Activated CD4-positive, alpha-beta memory T cell treated with anti-CD3 and anti-CD28 coated beads, Interleukin-2, amount 10 ng/mL, durations not matched to agents 7 days and 5 days (primary cell): ENCODE measurements around the gene PFDN1. TPM values are rescaled to one million over a fixed set of nuclear protein-coding genes. Genes with fewer than 3 reads are reported as not detected.

ENCODE experiments used
- CTCF ChIA-PET: fragments of 350-600 bp; sonication (Branson Sonifier 250); formaldehyde crosslinking; loops from one replicate; lab custom pipeline; 2021; ENCODE audit warnings: antibody characterized with exemption, inconsistent platforms; lab: Charles Lee
- POLR2A ChIA-PET: fragments of 350-600 bp; sonication (Branson Sonifier 250); formaldehyde crosslinking; loops from one replicate; lab custom pipeline; 2021; ENCODE audit warnings: antibody characterized with exemption; lab: Charles Lee
- DNase-seq: peaks from one replicate; pipeline ENCODE4 v3.0.0-alpha.2; 2020
- H3K27ac Mint-ChIP-seq: one replicate; pipeline ENCODE4 v1.8.0; 2021; ENCODE audit warnings: mild to moderate bottlenecking, mixed read lengths
- H3K27me3 Mint-ChIP-seq: one replicate; pipeline ENCODE4 v1.8.0; 2021; ENCODE audit warnings: mixed read lengths
- H3K36me3 Mint-ChIP-seq: one replicate; pipeline ENCODE4 v1.8.0; 2021; ENCODE audit warnings: low read depth, mixed read lengths
- H3K4me1 Mint-ChIP-seq: one replicate; pipeline ENCODE4 v1.8.0; 2021; ENCODE audit warnings: mixed read lengths
- H3K4me3 Mint-ChIP-seq: one replicate; pipeline ENCODE4 v1.8.0; 2021; ENCODE audit warnings: mild to moderate bottlenecking, mixed read lengths
- H3K9me3 Mint-ChIP-seq: one replicate; pipeline ENCODE4 v1.8.0; 2021; ENCODE audit warnings: mixed read lengths
- total RNA-seq, 2 experiments: library from RNA; stranded (reverse); gene quantifications; one replicate each; pipeline ENCODE4 v1.2.3, GENCODE V29; 2021

The PFDN1 gene
- total RNA-seq, 2 experiments from 2014 or later, result 52.3 to 55.8 TPM

GRCh38 chr5:140266471-140267200 is 36.3 kb downstream of the PFDN1 start:
- no peaks in the 10 kb centered on the region for H3K9me3 Mint-ChIP-seq
- H3K4me1 Mint-ChIP-seq, result peaks cover 50% of the 10 kb centered on the region
- POLR2A ChIA-PET, result interaction anchor here (0.6 kb wide), 1 partner anchor 19 kb away, joined by 3 read pairs; no protein-coding TSS in a partner anchor
- no peak for DNase-seq
- peaks cover 29% of the 10 kb centered on the region for H3K36me3 Mint-ChIP-seq
- no peaks in the 10 kb centered on the region for H3K27me3 Mint-ChIP-seq
- no peak overlapping the region for H3K4me3 Mint-ChIP-seq
- H3K27ac Mint-ChIP-seq, result no peak overlapping the region
- CTCF ChIA-PET, result interaction anchor here (1.0 to 1.3 kb wide), 2 partner anchors 22 to 85 kb away, joined by 3 to 4 read pairs; no protein-coding TSS in a partner anchor

- Mint-ChIP-seq H3K27ac (no peak overlapping the region), H3K9me3 (no peaks in the 10 kb centered on the region), H3K4me3 (no peak overlapping the region), H3K36me3 (peaks cover 29% of the 10 kb centered on the region), H3K27me3 (no peaks in the 10 kb centered on the region), H3K4me1 (peaks cover 56% of the 10 kb centered on the region)
- DNase-seq, result no peak
- ChIA-PET CTCF (interaction anchor here (1.0 to 2.2 kb wide), 3 partner anchors 22 to 86 kb away, joined by 3 to 6 read pairs (median 5); no protein-coding TSS in a partner anchor), POLR2A (interaction anchor here (0.6 kb wide), 1 partner anchor 19 kb away, joined by 3 read pairs; no protein-coding TSS in a partner anchor)
Measured at GRCh38 chr5:140265845-140266244, 37.1 kb downstream of the PFDN1 start.

GRCh38 chr5:140262839-140263238 is 40.1 kb downstream of the PFDN1 start:
- CTCF ChIA-PET, result interaction anchor here (1.3 to 28.6 kb wide), 4 partner anchors 12 to 116 kb away, joined by 3 to 951 read pairs (median 20); partner anchors contain the start of gene HBEGF
- no peak overlapping the region for H3K27ac Mint-ChIP-seq
- no peak overlapping the region for H3K4me3 Mint-ChIP-seq
- no peak for DNase-seq
- no peaks in the 10 kb centered on the region for H3K27me3 Mint-ChIP-seq
- POLR2A ChIA-PET, result interaction anchor here (4.4 kb wide), 1 partner anchor 13 kb away, joined by 36 read pairs; no protein-coding TSS in a partner anchor
- H3K9me3 Mint-ChIP-seq, result no peaks in the 10 kb centered on the region
- peaks cover 49% of the 10 kb centered on the region for H3K36me3 Mint-ChIP-seq
- peaks cover 83% of the 10 kb centered on the region for H3K4me1 Mint-ChIP-seq

GRCh38 chr5:140262221-140262620 is 40.7 kb downstream of the PFDN1 start:
- POLR2A ChIA-PET, result interaction anchor here (1.8 to 4.4 kb wide), 3 partner anchors 12 to 83 kb away, joined by 6 to 36 read pairs (median 20); partner anchors contain the start of genes HBEGF and PFDN1
- Mint-ChIP-seq H3K4me1 (peaks cover 83% of the 10 kb centered on the region), H3K9me3 (no peaks in the 10 kb centered on the region), H3K4me3 (no peak overlapping the region), H3K36me3 (peaks cover 53% of the 10 kb centered on the region), H3K27me3 (no peaks in the 10 kb centered on the region), H3K27ac (no peak overlapping the region)
- DNase-seq, result no peak
- CTCF ChIA-PET, result interaction anchor here (0.9 to 28.6 kb wide), 7 partner anchors 10 to 116 kb away, joined by 3 to 951 read pairs (median 5); partner anchors contain the start of gene HBEGF

GRCh38 chr5:140261403-140262171 is 41.3 kb downstream of the PFDN1 start:
- Mint-ChIP-seq H3K36me3 (peaks cover 55% of the 10 kb centered on the region), H3K9me3 (no peaks in the 10 kb centered on the region), H3K4me3 (no peak overlapping the region), H3K27me3 (no peaks in the 10 kb centered on the region), H3K27ac (peak overlapping the region; percentile 77), H3K4me1 (peaks cover 81% of the 10 kb centered on the region)
- DNase-seq, result peak; percentile 62
- ChIA-PET POLR2A (interaction anchor here (0.6 to 4.4 kb wide), 5 partner anchors 11 to 90 kb away, joined by 3 to 36 read pairs (median 6); partner anchors contain the start of genes HBEGF and PFDN1), CTCF (interaction anchor here (0.6 to 28.6 kb wide), 10 partner anchors 9 to 115 kb away, joined by 3 to 951 read pairs (median 4); partner anchors contain the start of gene HBEGF)

GRCh38 chr5:140260089-140260656 is 42.7 kb downstream of the PFDN1 start:
- H3K4me1 Mint-ChIP-seq, result peaks cover 67% of the 10 kb centered on the region
- H3K27me3 Mint-ChIP-seq, result no peaks in the 10 kb centered on the region
- no peak overlapping the region for H3K4me3 Mint-ChIP-seq
- DNase-seq, result no peak
- H3K36me3 Mint-ChIP-seq, result peaks cover 48% of the 10 kb centered on the region
- no peaks in the 10 kb centered on the region for H3K9me3 Mint-ChIP-seq
- ChIA-PET POLR2A (interaction anchor here (0.8 to 4.4 kb wide), 7 partner anchors 10 to 86 kb away, joined by 3 to 36 read pairs (median 4); partner anchors contain the start of genes HBEGF and PFDN1), CTCF (interaction anchor here (1.0 to 28.6 kb wide), 4 partner anchors 9 to 112 kb away, joined by 3 to 951 read pairs (median 20); partner anchors contain the start of gene HBEGF)
- H3K27ac Mint-ChIP-seq, result peak overlapping the region; percentile 92

GRCh38 chr5:140259500-140259899 is 43.4 kb downstream of the PFDN1 start:
- H3K9me3 Mint-ChIP-seq, result no peaks in the 10 kb centered on the region
- H3K27me3 Mint-ChIP-seq, result no peaks in the 10 kb centered on the region
- H3K27ac Mint-ChIP-seq, result peak overlapping the region; percentile 92
- ChIA-PET POLR2A (interaction anchor here (0.8 to 4.4 kb wide), 6 partner anchors 9 to 86 kb away, joined by 3 to 36 read pairs (median 4); partner anchors contain the start of genes HBEGF and PFDN1), CTCF (interaction anchor here (1.0 to 28.6 kb wide), 3 partner anchors 15 to 113 kb away, joined by 3 to 951 read pairs (median 35); partner anchors contain the start of gene HBEGF)
- peak; percentile 46 for DNase-seq
- peaks cover 63% of the 10 kb centered on the region for H3K4me1 Mint-ChIP-seq
- H3K36me3 Mint-ChIP-seq, result peaks cover 46% of the 10 kb centered on the region
- H3K4me3 Mint-ChIP-seq, result peak overlapping the region; percentile 26

GRCh38 chr5:140258873-140259272 is 44.0 kb downstream of the PFDN1 start:
- Mint-ChIP-seq H3K36me3 (peaks cover 42% of the 10 kb centered on the region), H3K4me1 (peaks cover 61% of the 10 kb centered on the region), H3K4me3 (no peak overlapping the region), H3K9me3 (no peaks in the 10 kb centered on the region), H3K27me3 (no peaks in the 10 kb centered on the region), H3K27ac (peak overlapping the region; percentile 92)
- CTCF ChIA-PET, result interaction anchor here (3.1 to 28.6 kb wide), 2 partner anchors 15 to 87 kb away, joined by 19 to 951 read pairs; partner anchors contain the start of gene HBEGF
- no peak for DNase-seq
- POLR2A ChIA-PET, result interaction anchor here (3.5 to 4.4 kb wide), 2 partner anchors 9 to 44 kb away, joined by 20 to 36 read pairs; partner anchors contain the start of gene PFDN1

GRCh38 chr5:140258016-140258415 is 44.9 kb downstream of the PFDN1 start:
- Mint-ChIP-seq H3K4me1 (peaks cover 57% of the 10 kb centered on the region), H3K27me3 (no peaks in the 10 kb centered on the region), H3K9me3 (no peaks in the 10 kb centered on the region), H3K4me3 (no peak overlapping the region), H3K36me3 (peaks cover 46% of the 10 kb centered on the region), H3K27ac (peak overlapping the region; percentile 92)
- CTCF ChIA-PET, result interaction anchor here (0.6 to 28.6 kb wide), 4 partner anchors 12 to 88 kb away, joined by 3 to 951 read pairs (median 12); partner anchors contain the start of gene HBEGF
- DNase-seq, result no peak
- POLR2A ChIA-PET, result interaction anchor here (1.3 to 1.4 kb wide), 2 partner anchors 12 to 89 kb away, joined by 3 to 4 read pairs; partner anchors contain the start of gene HBEGF

- Mint-ChIP-seq H3K4me3 (no peak overlapping the region), H3K9me3 (no peaks in the 10 kb centered on the region)
- CTCF ChIA-PET, result interaction anchor here (1.0 to 28.6 kb wide), 6 partner anchors 10 to 89 kb away, joined by 4 to 951 read pairs (median 6); partner anchors contain the start of gene HBEGF
Measured at GRCh38 chr5:140256726-140257125, 46.2 kb downstream of the PFDN1 start.

GRCh38 chr5:140255460-140256157 is 47.3 kb downstream of the PFDN1 start:
- no peaks in the 10 kb centered on the region for H3K27me3 Mint-ChIP-seq
- DNase-seq, result no peak
- no peak overlapping the region for H3K4me3 Mint-ChIP-seq
- peaks cover 39% of the 10 kb centered on the region for H3K4me1 Mint-ChIP-seq
- no peaks in the 10 kb centered on the region for H3K9me3 Mint-ChIP-seq
- H3K27ac Mint-ChIP-seq, result no peak overlapping the region
- ChIA-PET POLR2A (interaction anchor here (1.2 to 1.4 kb wide), 2 partner anchors 11 to 48 kb away, joined by 3 to 5 read pairs; partner anchors contain the start of gene PFDN1), CTCF (interaction anchor here (0.7 to 28.6 kb wide), 5 partner anchors 11 to 117 kb away, joined by 3 to 951 read pairs (median 8); partner anchors contain the start of gene HBEGF)
- H3K36me3 Mint-ChIP-seq, result peaks cover 52% of the 10 kb centered on the region

More at GRCh38 chr5:140256726-140257125, 46.2 kb downstream of the PFDN1 start:
- peaks cover 50% of the 10 kb centered on the region for H3K36me3 Mint-ChIP-seq
- H3K4me1 Mint-ChIP-seq, result peaks cover 46% of the 10 kb centered on the region
- POLR2A ChIA-PET, result interaction anchor here (0.6 to 1.4 kb wide), 5 partner anchors 11 to 90 kb away, joined by 3 to 5 read pairs (median 3); partner anchors contain the start of genes HBEGF and PFDN1
- H3K27ac Mint-ChIP-seq, result no peak overlapping the region
- no peak for DNase-seq
- H3K27me3 Mint-ChIP-seq, result no peaks in the 10 kb centered on the region
